MM.1S (cell line): ENCODE data around the gene SSX2IP.

Source experiments
- CTCF ChIP-seq: fragments of 300-600 bp; sonication (generic); IDR thresholded peaks from 2 replicates; pipeline ENCODE4 v1.5.1; 2016; ENCODE audit warnings: antibody characterized with exemption, low read length, mixed read lengths
- EZH2 ChIP-seq: fragments of 300-600 bp; sonication (generic); optimal IDR thresholded peaks from 2 replicates; pipeline ENCODE3; 2017; ENCODE audit warnings: low read depth, mild to moderate bottlenecking, antibody characterized with exemption, low read length, mixed read lengths

- TF ChIP-seq CTCF (no peak), EZH2 (no peak)
Measured at GRCh38 chr1:84731519-84731918, 41.3 kb upstream of the SSX2IP start.
